ENCODE measurements around the gene CD44. TPM values are rescaled to one million over a fixed set of nuclear protein-coding genes. Genes with fewer than 3 reads are reported as not detected.

CD44 gene
- polyA plus RNA-seq, 3 donors from 2014 or later, result 213 to 247 (median 216) TPM

DNA sequence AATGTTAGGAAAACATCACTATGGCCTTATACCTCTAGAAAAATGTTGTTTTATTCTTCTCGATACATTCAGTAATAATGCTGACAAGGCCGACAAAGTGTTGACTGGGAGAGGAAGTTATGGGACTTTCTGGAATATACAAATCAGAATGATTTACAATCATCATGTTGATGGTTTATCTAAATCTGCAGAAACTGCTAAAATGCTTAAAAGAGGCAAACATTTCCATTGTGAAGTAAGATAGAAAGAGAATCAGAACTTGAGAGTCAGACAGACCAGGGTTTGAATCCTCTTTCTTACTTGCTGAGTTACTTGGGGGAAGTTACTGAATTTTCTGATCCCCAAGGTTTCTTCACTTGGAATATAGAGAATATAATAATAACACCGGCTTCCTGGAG is 89.4 kb downstream of the CD44 start:
- H3K4me1 Mint-ChIP-seq, result peaks cover 0 to 2% of the 10 kb centered on the region in 2 donors
- peak overlapping the region in 2 of 6 donors; percentile 46 to 70 for H3K27ac Mint-ChIP-seq
- H3K36me3 Mint-ChIP-seq, result peaks cover 54 to 89% (median 58%) of the 10 kb centered on the region in 3 donors
- no peak for DNase-seq
- peaks cover 0 to 5% (median 5%) of the 10 kb centered on the region in 3 donors for H3K27me3 Mint-ChIP-seq (ENCODE audit: low read depth in 3 of 3)
- no peaks in the 10 kb centered on the region for H3K9me3 Mint-ChIP-seq
- no peak overlapping the region for H3K4me3 Mint-ChIP-seq

DNA sequence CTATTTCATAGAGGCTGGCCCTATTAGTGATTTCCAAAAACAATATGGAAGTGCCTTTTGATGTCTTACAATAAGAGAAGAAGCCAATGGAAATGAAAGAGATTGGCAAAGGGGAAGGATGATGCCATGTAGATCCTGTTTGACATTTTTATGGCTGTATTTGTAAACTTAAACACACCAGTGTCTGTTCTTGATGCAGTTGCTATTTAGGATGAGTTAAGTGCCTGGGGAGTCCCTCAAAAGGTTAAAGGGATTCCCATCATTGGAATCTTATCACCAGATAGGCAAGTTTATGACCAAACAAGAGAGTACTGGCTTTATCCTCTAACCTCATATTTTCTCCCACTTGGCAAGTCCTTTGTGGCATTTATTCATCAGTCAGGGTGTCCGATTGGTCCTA is 91.4 kb downstream of the CD44 start:
- Mint-ChIP-seq H3K27ac (peak overlapping the region in 3 of 6 donors; percentile 17 to 62 (median 52)), H3K4me3 (no peak overlapping the region), H3K27me3 (ENCODE audit: low read depth in 3 of 3) (peaks cover 0 to 9% (median 3%) of the 10 kb centered on the region in 3 donors), H3K9me3 (no peaks in the 10 kb centered on the region), H3K4me1 (peaks cover 8 to 22% of the 10 kb centered on the region in 2 donors), H3K36me3 (peaks cover 43 to 78% (median 57%) of the 10 kb centered on the region in 3 donors)
- no peak for DNase-seq

DNA sequence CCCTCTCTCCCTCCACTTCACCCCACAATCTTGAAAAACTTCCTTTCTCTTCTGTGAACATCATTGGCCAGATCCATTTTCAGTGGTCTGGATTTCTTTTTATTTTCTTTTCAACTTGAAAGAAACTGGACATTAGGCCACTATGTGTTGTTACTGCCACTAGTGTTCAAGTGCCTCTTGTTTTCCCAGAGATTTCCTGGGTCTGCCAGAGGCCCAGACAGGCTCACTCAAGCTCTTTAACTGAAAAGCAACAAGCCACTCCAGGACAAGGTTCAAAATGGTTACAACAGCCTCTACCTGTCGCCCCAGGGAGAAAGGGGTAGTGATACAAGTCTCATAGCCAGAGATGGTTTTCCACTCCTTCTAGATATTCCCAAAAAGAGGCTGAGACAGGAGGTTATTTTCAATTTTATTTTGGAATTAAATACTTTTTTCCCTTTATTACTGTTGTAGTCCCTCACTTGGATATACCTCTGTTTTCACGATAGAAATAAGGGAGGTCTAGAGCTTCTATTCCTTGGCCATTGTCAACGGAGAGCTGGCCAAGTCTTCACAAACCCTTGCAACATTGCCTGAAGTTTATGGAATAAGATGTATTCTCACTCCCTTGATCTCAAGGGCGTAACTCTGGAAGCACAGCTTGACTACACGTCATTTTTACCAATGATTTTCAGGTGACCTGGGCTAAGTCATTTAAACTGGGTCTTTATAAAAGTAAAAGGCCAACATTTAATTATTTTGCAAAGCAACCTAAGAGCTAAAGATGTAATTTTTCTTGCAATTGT is 92.3 kb downstream of the CD44 start:
- Mint-ChIP-seq H3K4me3 (no peak overlapping the region), H3K27ac (peak overlapping the region in 3 of 6 donors; percentile 4 to 18 (median 10)), H3K27me3 (ENCODE audit: low read depth in 3 of 3) (peaks cover 0 to 9% (median 9%) of the 10 kb centered on the region in 3 donors), H3K36me3 (peaks cover 38 to 70% (median 52%) of the 10 kb centered on the region in 3 donors), H3K4me1 (peaks cover 17 to 31% of the 10 kb centered on the region in 2 donors), H3K9me3 (no peaks in the 10 kb centered on the region)
- DNase-seq, result no peak

DNA sequence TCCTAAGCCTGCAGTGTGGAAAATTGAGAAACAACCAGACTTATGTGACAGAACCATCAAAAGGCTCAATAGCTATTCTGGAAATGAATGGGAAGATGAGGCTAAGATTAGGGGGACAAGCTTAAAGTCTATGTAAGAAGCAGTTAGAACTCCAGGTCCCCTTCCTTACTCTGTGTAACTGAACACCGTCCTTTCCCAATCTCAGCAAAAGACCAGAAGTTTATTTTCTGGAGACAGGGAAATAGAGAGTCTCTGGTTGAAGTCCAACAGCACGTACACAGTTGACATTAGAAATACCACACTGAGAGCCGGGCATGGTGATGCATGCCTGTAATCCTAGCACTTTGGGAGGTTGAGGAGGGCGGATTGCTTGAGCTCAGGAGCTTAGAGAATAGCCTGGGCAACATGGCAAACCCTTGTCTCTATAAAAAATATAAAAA is 93.9 kb downstream of the CD44 start:
- no peak for DNase-seq
- H3K36me3 Mint-ChIP-seq, result peaks cover 30 to 60% (median 48%) of the 10 kb centered on the region in 3 donors
- H3K4me1 Mint-ChIP-seq, result peaks cover 22 to 44% of the 10 kb centered on the region in 2 donors
- H3K9me3 Mint-ChIP-seq, result no peaks in the 10 kb centered on the region
- H3K27me3 Mint-ChIP-seq (ENCODE audit: low read depth in 3 of 3), result peaks cover 0 to 9% (median 9%) of the 10 kb centered on the region in 3 donors
- H3K4me3 Mint-ChIP-seq, result no peak overlapping the region
- peak overlapping the region in 4 of 6 donors; percentile 17 to 83 (median 74) for H3K27ac Mint-ChIP-seq

DNA sequence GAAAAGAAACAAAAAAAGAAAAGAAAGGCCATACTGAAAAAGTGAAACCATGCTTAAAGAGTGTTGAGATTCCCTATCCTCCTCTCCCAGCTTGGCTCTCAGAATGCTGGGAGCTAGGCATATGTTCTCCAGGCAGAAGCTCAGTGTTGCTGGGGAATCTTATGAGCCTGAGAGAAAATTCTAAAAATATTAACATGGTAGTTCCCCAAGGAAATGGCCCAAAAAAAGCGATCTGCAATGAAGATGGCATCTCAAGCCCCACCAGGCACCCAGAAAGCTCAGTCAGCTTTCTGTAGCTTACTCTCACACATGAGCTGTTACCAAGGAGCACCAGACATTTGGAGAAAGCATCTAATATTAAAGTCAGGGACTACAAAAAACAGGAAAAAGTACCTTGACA is 94.5 kb downstream of the CD44 start:
- Mint-ChIP-seq H3K4me1 (peaks cover 24 to 48% of the 10 kb centered on the region in 2 donors), H3K27ac (peak overlapping the region in 4 of 6 donors; percentile 12 to 83 (median 64)), H3K4me3 (no peak overlapping the region), H3K27me3 (ENCODE audit: low read depth in 3 of 3) (peaks cover 0 to 9% (median 9%) of the 10 kb centered on the region in 3 donors), H3K36me3 (peaks cover 27 to 56% (median 44%) of the 10 kb centered on the region in 3 donors), H3K9me3 (no peaks in the 10 kb centered on the region)
- DNase-seq, result no peak

DNA sequence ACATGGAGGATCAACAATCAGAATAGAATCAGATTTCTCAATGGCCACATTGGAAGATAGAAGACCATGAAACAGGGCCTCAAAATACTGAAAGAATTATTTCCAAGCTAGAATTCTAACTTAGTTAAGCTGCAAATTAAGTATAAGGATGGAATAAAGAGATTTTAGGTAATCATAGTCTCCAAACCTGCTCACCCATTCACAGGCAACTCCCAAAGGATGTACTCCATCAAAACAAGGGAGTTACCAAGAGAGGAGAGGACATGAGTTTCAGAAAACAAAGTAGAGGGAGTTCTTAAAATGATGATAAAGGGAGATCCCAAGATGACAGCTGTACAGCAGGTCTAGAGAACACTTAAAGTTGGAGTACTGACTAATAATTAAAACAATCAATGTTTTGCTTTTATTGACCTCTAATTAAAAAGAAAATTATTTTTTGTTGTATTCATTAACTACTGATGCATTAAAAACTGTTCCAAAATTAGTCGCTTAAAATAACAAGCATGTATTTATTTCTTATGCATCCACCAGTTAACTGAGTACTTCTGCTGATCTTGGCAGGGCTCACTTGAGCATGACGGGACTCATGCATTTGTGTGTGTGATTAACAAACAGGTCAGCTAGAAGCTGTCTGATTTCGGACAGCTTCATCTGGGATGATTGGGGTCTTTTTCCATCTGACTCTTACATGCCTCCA is 95.6 kb downstream of the CD44 start:
- peaks cover 24 to 57% of the 10 kb centered on the region in 2 donors for H3K4me1 Mint-ChIP-seq
- no peak for DNase-seq
- peaks cover 19 to 45% (median 34%) of the 10 kb centered on the region in 3 donors for H3K36me3 Mint-ChIP-seq
- H3K27ac Mint-ChIP-seq, result peak overlapping the region in 5 of 6 donors; percentile 24 to 93 (median 69)
- H3K9me3 Mint-ChIP-seq, result no peaks in the 10 kb centered on the region
- H3K4me3 Mint-ChIP-seq, result no peak overlapping the region
- peaks cover 0 to 9% (median 9%) of the 10 kb centered on the region in 3 donors for H3K27me3 Mint-ChIP-seq (ENCODE audit: low read depth in 3 of 3)

DNA sequence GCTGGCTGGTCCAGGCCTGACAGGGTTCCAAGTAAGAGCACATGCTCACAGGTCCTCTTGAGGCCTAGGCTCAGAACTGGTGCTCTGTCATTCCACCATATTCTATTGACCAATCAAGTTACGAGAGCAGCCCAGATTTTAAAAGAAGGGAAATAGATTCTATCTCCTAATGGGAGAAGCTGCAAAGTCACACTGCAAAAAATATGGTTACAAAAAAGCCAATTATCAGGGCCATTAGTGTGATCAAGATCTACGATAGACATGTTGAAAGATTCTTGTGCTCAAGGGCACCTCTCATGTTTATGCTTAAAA is 96.1 kb downstream of the CD44 start:
- peak overlapping the region; percentile 24 to 93 (median 66) for H3K27ac Mint-ChIP-seq
- no peak for DNase-seq
- peak overlapping the region in 1 of 5 donors; percentile 1 for H3K4me3 Mint-ChIP-seq
- H3K27me3 Mint-ChIP-seq (ENCODE audit: low read depth in 3 of 3), result peaks cover 0 to 9% (median 9%) of the 10 kb centered on the region in 3 donors
- H3K9me3 Mint-ChIP-seq, result no peaks in the 10 kb centered on the region
- peaks cover 15 to 40% (median 30%) of the 10 kb centered on the region in 3 donors for H3K36me3 Mint-ChIP-seq
- peaks cover 24 to 62% of the 10 kb centered on the region in 2 donors for H3K4me1 Mint-ChIP-seq

DNA sequence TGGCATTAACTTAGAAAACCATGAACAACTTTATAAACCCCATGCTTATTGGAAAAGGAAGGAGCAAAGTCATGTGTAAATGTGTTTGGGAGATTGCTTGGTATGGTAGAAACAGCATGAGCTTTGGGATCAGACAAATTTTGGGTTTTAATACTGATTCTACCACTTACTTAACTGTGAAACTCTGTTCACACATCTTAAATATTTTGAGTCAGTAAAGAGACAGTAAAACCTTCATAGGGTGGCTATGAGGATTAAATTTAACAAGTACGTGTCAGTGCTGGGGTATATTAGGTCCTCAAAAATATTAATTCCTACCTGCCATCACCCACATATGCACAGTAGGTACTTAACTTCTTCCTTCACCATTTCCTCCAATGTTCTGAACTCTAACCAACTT is 96.5 kb downstream of the CD44 start:
- H3K9me3 Mint-ChIP-seq, result no peaks in the 10 kb centered on the region
- peaks cover 24 to 63% of the 10 kb centered on the region in 2 donors for H3K4me1 Mint-ChIP-seq
- H3K36me3 Mint-ChIP-seq, result peaks cover 11 to 36% (median 26%) of the 10 kb centered on the region in 3 donors
- H3K27ac Mint-ChIP-seq, result peak overlapping the region; percentile 63 to 93 (median 72)
- peak overlapping the region in 3 of 5 donors; percentile 18 to 40 (median 27) for H3K4me3 Mint-ChIP-seq
- H3K27me3 Mint-ChIP-seq (ENCODE audit: low read depth in 3 of 3), result peaks cover 0 to 9% (median 9%) of the 10 kb centered on the region in 3 donors
- DNase-seq, result no peak

DNA sequence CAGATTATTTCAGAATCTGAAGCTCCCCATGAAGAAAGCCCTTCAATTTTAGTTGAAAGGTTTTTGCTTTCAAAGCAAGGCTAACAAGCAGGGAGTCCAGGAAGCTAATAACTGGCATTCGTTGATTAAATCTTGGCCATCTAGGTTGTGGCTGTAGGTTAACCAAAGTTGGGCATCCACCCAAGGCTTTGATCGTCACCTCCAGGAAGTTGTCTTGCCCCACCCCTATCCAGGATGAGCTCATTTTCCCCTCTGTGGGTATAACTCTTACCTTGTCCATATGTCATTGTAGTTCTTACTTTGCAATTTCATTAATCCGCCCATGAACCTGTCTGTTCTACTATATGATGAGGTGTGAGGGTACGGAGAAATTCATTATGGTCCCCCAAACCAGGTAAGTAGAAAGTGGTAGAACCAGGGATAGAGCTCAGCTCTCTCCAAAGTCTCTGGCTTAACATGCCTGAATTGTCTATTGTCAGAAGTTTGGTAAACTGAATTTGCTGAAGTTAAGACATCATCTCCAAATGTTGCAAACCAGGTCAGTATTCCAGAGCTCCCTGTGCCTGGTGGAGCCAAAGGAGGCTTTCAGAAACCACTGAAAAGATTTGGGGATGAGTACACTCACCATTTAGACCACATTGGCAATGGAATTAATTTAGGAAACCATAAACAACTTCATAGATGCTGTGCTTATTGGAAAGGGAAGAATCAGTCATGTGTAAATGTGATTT is 97.1 kb downstream of the CD44 start:
- peak overlapping the region in 4 of 5 donors; percentile 5 to 40 (median 22) for H3K4me3 Mint-ChIP-seq
- H3K4me1 Mint-ChIP-seq, result peaks cover 24 to 65% of the 10 kb centered on the region in 2 donors

DNA sequence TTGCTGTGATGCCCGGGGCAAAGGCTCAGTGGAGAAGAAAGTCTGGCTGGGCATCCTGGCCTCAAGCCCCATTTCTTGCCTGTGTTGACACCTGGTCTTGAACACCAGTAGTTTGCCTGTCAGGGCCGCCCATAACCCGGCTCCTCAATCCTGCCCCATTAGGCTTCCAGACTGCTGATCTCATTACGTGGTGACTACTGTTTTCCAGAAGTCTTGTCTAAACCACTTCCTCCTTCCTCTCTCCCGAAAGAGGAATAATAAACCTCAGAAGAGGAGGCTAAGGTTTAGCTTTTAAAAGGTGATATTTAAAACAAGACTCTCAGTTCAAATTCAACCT is 97.7 kb downstream of the CD44 start:
- Mint-ChIP-seq H3K27me3 (ENCODE audit: low read depth in 3 of 3) (peaks cover 0 to 9% (median 9%) of the 10 kb centered on the region in 3 donors), H3K9me3 (no peaks in the 10 kb centered on the region), H3K4me3 (no peak overlapping the region), H3K36me3 (peaks cover 4 to 25% (median 22%) of the 10 kb centered on the region in 3 donors), H3K27ac (peak overlapping the region in 5 of 6 donors; percentile 47 to 93 (median 70)), H3K4me1 (peaks cover 24 to 69% of the 10 kb centered on the region in 2 donors)
- no peak for DNase-seq

More for the DNA sequence above, 97.1 kb downstream of the CD44 start:
- peak; percentile 61 to 67 (median 62) for DNase-seq
- Mint-ChIP-seq H3K27me3 (ENCODE audit: low read depth in 3 of 3) (peaks cover 0 to 9% (median 9%) of the 10 kb centered on the region in 3 donors), H3K9me3 (no peaks in the 10 kb centered on the region), H3K36me3 (peaks cover 5 to 30% (median 23%) of the 10 kb centered on the region in 3 donors), H3K27ac (peak overlapping the region; percentile 47 to 93 (median 72))

DNA sequence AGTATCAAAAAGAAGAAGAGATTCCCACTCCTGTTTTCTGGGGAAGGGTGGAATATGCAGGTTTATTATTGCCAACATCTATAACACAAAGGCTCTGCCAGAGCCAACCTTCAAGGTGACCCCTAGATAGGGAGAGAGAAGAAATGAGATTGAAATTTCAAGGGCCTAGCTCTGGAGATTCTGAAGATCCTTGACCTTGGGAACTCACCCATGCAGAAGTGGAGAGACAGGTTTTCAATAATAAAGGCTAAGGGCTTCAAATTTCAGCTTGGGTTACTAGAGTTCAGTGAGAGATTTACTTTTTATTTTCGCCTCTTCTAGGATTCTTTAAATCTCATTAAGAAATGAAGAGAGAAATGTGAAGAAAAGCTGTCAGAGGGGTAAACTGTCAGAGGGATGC is 98.4 kb downstream of the CD44 start:
- no peaks in the 10 kb centered on the region for H3K9me3 Mint-ChIP-seq
- DNase-seq, result no peak
- peaks cover 4 to 19% (median 17%) of the 10 kb centered on the region in 3 donors for H3K36me3 Mint-ChIP-seq
- H3K27ac Mint-ChIP-seq, result peak overlapping the region in 3 of 6 donors; percentile 45 to 93 (median 70)
- H3K4me3 Mint-ChIP-seq, result no peak overlapping the region
- peaks cover 0 to 9% (median 8%) of the 10 kb centered on the region in 3 donors for H3K27me3 Mint-ChIP-seq (ENCODE audit: low read depth in 3 of 3)
- H3K4me1 Mint-ChIP-seq, result peaks cover 27 to 74% of the 10 kb centered on the region in 2 donors

DNA sequence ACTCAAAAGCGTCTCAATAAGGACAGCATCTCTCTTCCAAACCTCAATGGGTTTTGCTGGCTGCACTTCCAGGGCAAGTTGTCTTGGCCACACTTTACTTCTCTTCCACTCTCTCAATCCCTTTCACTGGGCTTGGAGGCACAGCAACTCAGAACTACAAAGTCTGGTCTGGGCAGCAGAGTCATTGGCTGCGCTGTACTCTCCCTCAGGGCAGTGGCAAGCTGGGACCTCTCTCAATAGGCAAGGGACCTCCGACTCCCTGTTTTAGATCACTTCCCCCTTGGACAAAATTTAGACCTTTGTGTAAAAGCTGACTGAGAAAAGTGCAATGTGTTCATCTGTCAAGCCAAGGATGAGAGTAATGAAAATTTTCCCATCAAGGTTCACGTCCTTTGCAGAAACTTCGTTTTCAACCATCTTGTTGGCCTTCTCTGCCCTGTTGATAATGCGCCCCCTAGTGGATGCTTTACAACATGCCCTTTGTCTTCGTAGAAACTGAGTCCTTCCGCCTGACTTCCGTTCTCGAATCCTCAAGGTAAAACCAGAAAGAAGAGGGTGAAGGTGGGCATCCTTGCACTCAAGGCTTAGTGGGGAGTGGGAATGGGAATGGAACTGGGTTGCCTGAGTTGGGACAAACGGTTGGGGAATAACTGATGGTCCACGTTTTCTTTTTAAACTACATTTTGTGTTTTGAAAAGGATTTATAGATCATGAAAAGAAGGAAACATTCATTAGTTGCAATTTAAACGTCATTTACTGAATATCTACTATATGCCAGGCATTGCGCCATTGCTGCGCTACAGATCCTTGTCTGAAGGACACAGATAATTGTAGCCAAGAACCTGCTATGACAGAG is 99.1 kb downstream of the CD44 start:
- peak overlapping the region in 1 of 5 donors; percentile 48 for H3K4me3 Mint-ChIP-seq
- peaks cover 0 to 7% (median 4%) of the 10 kb centered on the region in 3 donors for H3K27me3 Mint-ChIP-seq (ENCODE audit: low read depth in 3 of 3)
- H3K4me1 Mint-ChIP-seq, result peaks cover 31 to 82% of the 10 kb centered on the region in 2 donors
- DNase-seq, result peak; percentile 56 to 67 (median 57)
- H3K36me3 Mint-ChIP-seq, result peaks cover 0 to 12% (median 11%) of the 10 kb centered on the region in 3 donors
- peak overlapping the region in 4 of 6 donors; percentile 45 to 93 (median 58) for H3K27ac Mint-ChIP-seq
- H3K9me3 Mint-ChIP-seq, result no peaks in the 10 kb centered on the region

All from immature natural killer cell (primary cell).